DOHH2 (cell line): ENCODE data around the gene ACKR3.

ENCODE experiments used
- H3F3A ChIP-seq: fragments of 200-600 bp; sonication (generic), shearing (Covaris generic); 2 replicates; pipeline ENCODE4 v1.6.0; 2016; ENCODE audit warnings: antibody characterized with exemption, mild to moderate bottlenecking; ENCODE audit not compliant: control insufficient read depth, insufficient read depth
- H3K27ac ChIP-seq: fragments of 200-600 bp; sonication (generic); 2 replicates; pipeline ENCODE4 v1.5.1; 2014; ENCODE audit warnings: low read depth, mild to moderate bottlenecking, low read length, moderate library complexity
- H3K27me3 ChIP-seq: fragments of 200-600 bp; sonication (generic); 2 replicates; pipeline ENCODE4 v1.6.1; 2014; ENCODE audit warnings: mild to moderate bottlenecking, low read length, mixed read lengths; ENCODE audit not compliant: control insufficient read depth
- H3K36me3 ChIP-seq: fragments of 200-600 bp; sonication (generic); 2 replicates; pipeline ENCODE4 v1.6.1; 2014; ENCODE audit warnings: mild to moderate bottlenecking, low read length, moderate library complexity, mixed read lengths; ENCODE audit not compliant: control insufficient read depth
- H3K4me1 ChIP-seq: fragments of 200-600 bp; sonication (generic); 2 replicates; pipeline ENCODE4 v1.6.1; 2014; ENCODE audit warnings: mild to moderate bottlenecking, low read length, mixed read lengths; ENCODE audit not compliant: control insufficient read depth
- H3K4me2 ChIP-seq: fragments of 200-600 bp; sonication (generic); 2 replicates; pipeline ENCODE4 v1.6.0; 2014; ENCODE audit warnings: mild to moderate bottlenecking, low read length, moderate library complexity
- H3K4me3 ChIP-seq: fragments of 200-600 bp; sonication (generic); 2 replicates; pipeline ENCODE4 v1.5.1; 2014; ENCODE audit warnings: mild to moderate bottlenecking, low read length, mixed read lengths
- H3K79me2 ChIP-seq: fragments of 200-600 bp; sonication (generic); 2 replicates; pipeline ENCODE4 v1.6.1; 2014; ENCODE audit warnings: mild to moderate bottlenecking, low read length, mixed read lengths; ENCODE audit not compliant: control insufficient read depth
- H3K9me2 ChIP-seq: fragments of 200-600 bp; sonication (generic); replicated peaks from 2 replicates; pipeline ENCODE4 v1.6.1; 2014; ENCODE audit warnings: mild to moderate bottlenecking, low read length, mixed read lengths; ENCODE audit not compliant: control insufficient read depth
- H3K9me3 ChIP-seq: fragments of 200-600 bp; sonication (generic); 2 replicates; pipeline ENCODE4 v1.6.1; 2014; ENCODE audit warnings: antibody characterized with exemption, low read length, mixed read lengths; ENCODE audit not compliant: control insufficient read depth, insufficient read depth
- H4K20me1 ChIP-seq: fragments of 200-600 bp; sonication (generic); 2 replicates; pipeline ENCODE4 v1.6.0; 2014; ENCODE audit warnings: low read depth, mild to moderate bottlenecking, antibody characterized with exemption, low read length, moderate library complexity; ENCODE audit not compliant: control insufficient read depth, insufficient read depth
- CTCF ChIP-seq: fragments of 200-600 bp; sonication (generic); IDR thresholded peaks from one replicate; pipeline ENCODE4 v1.5.1; 2014; ENCODE audit warnings: antibody characterized with exemption, mild to moderate bottlenecking, low read depth, low read length; ENCODE audit not compliant: poor library complexity, severe bottlenecking
- EZH2phosphoT487 ChIP-seq: fragments of 200-600 bp; sonication (generic); IDR thresholded peaks from 2 replicates; pipeline ENCODE4 v1.6.1; 2017; ENCODE audit warnings: borderline replicate concordance, mild to moderate bottlenecking, antibody characterized with exemption, low read length, moderate library complexity, mixed read lengths

ACKR3 gene

GRCh38 chr2:236557306-236558030 lies 12.2 kb upstream of the ACKR3 start:
- Histone ChIP-seq H3F3A (peaks cover 5% of the 10 kb centered on the region), H3K4me1 (peaks cover 78% of the 10 kb centered on the region), H3K9me2 (no peaks in the 10 kb centered on the region), H3K27me3 (no peaks in the 10 kb centered on the region), H3K9me3 (0 out of 2 replicates have a peak, but pooled peaks cover 5% of the 10 kb centered on the region), H4K20me1 (no peaks in the 10 kb centered on the region), H3K4me2 (no peak overlapping the region), H3K36me3 (no peaks in the 10 kb centered on the region), H3K27ac (no peak overlapping the region), H3K4me3 (no peak overlapping the region), H3K79me2 (no peaks in the 10 kb centered on the region)
- no peak for TF ChIP-seq EZH2phosphoT487
- no peak for TF ChIP-seq CTCF

GRCh38 chr2:236558036-236558435 lies 11.6 kb upstream of the ACKR3 start:
- Histone ChIP-seq H3K4me1 (peaks cover 78% of the 10 kb centered on the region), H4K20me1 (no peaks in the 10 kb centered on the region), H3K36me3 (no peaks in the 10 kb centered on the region), H3K4me2 (no peak overlapping the region), H3F3A (peaks cover 5% of the 10 kb centered on the region), H3K9me2 (no peaks in the 10 kb centered on the region), H3K79me2 (no peaks in the 10 kb centered on the region), H3K27ac (no peak overlapping the region), H3K4me3 (no peak overlapping the region), H3K9me3 (0 out of 2 replicates have a peak, but pooled peaks cover 5% of the 10 kb centered on the region), H3K27me3 (no peaks in the 10 kb centered on the region)
- TF ChIP-seq EZH2phosphoT487 (no peak), CTCF (no peak)

DNA sequence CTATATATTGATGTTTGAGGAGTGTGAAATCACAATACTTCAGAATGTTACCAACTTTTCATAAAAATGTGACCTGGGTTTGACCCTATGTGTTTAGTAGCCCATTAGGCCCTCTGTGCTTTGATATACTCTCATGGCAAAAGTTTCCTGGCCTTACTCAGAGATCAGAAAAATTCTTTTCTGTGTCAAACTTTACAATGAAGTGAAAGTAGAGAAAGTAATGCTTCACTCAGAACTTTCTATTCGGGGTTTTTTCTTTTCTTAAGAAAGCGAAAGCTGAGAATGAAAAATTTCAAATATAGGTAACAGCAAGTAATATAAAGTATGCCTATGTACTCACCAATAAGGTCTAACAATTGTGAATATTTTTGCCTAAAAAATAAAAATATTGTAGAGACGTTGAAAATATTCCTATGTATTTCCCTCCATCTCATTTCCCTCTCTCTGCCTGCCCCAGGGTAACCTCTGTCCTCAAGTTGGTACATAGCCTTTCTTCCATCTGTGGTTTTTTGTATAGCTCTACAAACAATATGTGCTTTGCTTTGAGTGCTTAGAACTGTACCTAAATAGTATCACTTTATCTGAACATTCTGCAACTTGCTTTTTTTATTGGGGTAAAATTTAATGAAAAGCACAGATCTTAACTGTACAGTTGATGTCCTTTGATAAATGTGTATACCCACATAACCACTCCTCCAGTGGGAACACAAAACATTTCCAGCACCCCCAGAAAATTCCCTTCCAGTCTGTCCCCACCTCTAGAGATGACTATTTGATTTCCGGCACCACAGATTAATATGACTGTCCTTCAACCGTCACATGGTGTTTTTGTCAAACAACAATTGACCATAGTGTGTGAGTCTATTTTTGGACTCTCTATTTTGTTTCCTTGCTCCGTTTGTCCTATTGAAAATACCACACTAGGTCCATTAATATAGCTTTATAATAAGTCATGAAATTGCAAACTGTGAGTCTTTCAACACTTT lies 10.3 kb upstream of the ACKR3 start:
- no peak overlapping the region for H3K27ac ChIP-seq
- H3K4me2 ChIP-seq: peak overlapping the region; percentile 9; the same call in 1 of the 2 replicates

More for the DNA sequence above, 10.3 kb upstream of the ACKR3 start:
- TF ChIP-seq EZH2phosphoT487: no peak
- no peak for TF ChIP-seq CTCF
- Histone ChIP-seq H4K20me1 (no peaks in the 10 kb centered on the region), H3K9me3 (0 out of 2 replicates have a peak, but pooled peaks cover 5% of the 10 kb centered on the region), H3K27me3 (no peaks in the 10 kb centered on the region), H3K4me3 (no peak overlapping the region), H3K4me1 (peaks cover 75% of the 10 kb centered on the region), H3K79me2 (no peaks in the 10 kb centered on the region), H3F3A (peaks cover 5% of the 10 kb centered on the region), H3K9me2 (no peaks in the 10 kb centered on the region), H3K36me3 (no peaks in the 10 kb centered on the region)
